ENCODE results near the gene CRYBB1.

Gene CRYBB1

DNA sequence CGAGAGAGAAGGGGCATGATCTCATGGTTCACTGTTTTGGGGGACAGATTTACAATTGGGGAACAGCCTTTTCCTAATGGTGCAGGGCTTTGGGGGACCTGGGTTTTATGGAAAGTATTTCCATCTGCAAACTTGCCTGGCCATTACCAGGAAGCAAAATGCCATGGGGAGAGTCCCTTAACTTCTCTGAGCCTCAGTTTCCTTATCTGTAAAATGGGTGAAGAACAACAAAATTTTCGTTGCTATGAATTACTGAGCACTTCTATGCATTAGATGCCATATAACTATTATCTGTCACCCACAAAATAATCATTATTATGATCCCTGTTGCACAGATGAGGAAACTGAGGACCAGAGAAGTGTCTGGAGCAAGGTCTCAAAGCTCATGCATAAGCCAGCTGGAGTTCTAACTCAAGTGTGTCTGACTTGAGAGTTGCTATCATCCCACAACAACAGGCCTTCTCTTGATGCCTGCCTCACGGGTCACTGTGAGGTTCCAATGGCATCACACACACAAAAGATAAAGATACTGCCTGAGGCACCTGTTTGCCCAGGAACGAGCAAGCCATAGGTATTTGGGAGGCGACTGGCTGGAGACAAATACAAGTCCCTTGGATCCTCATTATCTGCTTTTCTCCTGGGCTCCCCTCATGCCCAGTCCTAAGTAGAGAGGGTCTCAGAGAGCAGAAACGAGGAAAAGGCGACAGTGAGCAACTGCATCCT is 43.7 kb downstream of the CRYBB1 start:
- DNase-seq (ENCODE audit: low spot score) = no peak
- TF ChIP-seq CTCF (IDR thresholded peaks at IDR 0.05; ENCODE audit: extremely low read depth, missing control alignments) = no peak

DNA sequence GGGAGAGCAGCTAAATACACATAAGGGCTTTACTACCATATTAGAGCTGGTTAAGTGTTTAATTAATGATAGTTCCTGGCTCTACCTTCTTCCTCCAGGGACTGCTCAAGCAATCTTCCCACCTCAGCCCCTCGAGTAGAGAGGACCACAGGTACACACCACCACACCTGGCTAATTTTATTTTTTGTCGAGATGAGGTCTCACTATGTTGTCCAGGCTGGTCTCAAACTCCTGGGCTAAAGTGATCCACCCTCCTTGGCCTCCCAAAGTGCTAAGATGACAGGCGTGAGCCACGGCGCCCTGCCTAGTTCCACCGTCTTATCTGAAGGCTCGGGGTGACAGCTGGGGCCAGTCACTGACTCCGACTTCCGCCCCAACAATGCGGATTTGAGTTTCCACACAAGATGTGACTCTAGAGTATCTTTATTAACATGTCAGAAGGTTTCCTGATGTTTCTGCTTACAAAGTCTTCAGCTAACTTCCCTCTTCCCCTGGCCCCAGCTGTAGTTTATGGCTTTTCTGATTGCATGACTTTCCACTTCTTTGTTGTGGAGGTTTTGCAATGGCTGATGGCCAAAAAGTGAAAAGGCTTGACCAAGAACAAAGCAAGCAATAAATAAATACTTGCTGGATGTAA is 44.7 kb downstream of the CRYBB1 start:
- DNase-seq (ENCODE audit: low spot score) = no peak
- TF ChIP-seq CTCF (IDR thresholded peaks at IDR 0.05; ENCODE audit: extremely low read depth, missing control alignments) = no peak

DNA sequence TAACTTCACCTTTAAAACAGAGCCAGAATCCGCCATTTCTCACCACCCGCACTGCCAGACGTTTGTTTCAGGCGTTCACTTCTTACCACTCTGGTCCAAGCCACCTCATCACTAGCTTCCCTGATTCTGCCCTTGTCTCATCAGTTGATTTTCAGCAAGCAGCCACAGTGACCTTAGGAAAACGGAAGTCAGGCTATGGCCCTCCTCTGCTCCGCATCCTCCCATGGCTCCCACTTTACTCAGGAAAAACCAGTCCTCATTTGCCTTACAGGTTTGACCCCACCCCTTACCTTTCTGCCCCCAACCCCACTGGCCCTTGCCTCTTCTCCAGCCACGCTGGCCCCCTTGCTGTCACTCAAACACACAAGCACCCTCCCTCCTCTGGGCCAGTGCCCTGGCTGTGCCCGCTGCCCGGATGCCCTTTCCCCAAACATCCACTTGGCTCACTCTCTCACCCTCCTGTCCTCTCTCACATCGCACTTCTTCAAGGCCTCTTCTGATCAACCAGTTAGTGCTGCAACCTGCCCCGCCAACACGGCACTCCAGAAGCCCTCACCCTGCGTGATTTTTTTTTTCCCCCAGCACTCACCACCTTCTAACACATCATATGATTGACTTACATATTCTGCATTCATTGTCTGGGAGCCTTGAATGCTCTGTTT is 46.8 kb downstream of the CRYBB1 start:
- no peak for TF ChIP-seq CTCF (IDR thresholded peaks at IDR 0.05; ENCODE audit: extremely low read depth, missing control alignments)
- no peak for DNase-seq (ENCODE audit: low spot score)

GRCh38 chr22:26570115-26570514 is 47.7 kb downstream of the CRYBB1 start:
- no peak for DNase-seq (ENCODE audit: low spot score)
- TF ChIP-seq CTCF (IDR thresholded peaks at IDR 0.05; ENCODE audit: extremely low read depth, missing control alignments) = no peak

DNA sequence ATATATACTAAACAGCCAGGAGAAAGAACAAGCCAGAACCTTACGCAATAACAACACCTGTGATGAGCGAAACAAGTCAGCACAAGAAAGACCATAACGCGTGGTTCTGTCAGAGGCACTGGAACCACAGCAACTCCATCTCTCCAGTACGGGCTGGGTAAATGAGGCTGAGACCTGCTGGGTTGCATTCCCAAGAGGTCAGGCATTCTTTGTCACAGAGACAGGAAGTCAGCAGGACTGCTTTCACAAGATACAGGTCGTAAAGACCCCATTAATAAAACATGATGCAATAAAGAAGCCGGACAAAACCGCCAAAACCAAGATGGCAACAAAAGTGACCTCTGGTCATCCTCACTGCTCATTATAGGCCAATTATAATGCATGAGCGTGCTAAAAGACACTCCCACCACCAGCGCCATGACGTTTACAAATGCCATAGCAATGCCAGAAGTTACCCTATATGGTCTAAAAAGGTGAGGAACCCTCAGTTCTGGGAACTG is 49.6 kb downstream of the CRYBB1 start:
- DNase-seq (ENCODE audit: low spot score) = no peak
- no peak for TF ChIP-seq CTCF (IDR thresholded peaks at IDR 0.05; ENCODE audit: extremely low read depth, missing control alignments)

GRCh38 chr22:26567610-26568009 is 50.2 kb downstream of the CRYBB1 start:
- TF ChIP-seq CTCF (IDR thresholded peaks at IDR 0.05; ENCODE audit: extremely low read depth, missing control alignments) = no peak
- no peak for DNase-seq (ENCODE audit: low spot score)

- no peak for DNase-seq (ENCODE audit: low spot score)
- TF ChIP-seq CTCF (IDR thresholded peaks at IDR 0.05; ENCODE audit: extremely low read depth, missing control alignments) = no peak
Observed at GRCh38 chr22:26566994-26567393, 50.8 kb downstream of the CRYBB1 start.
